Neural progenitor cell (in vitro differentiated cells): Measurements from ENCODE around the gene SP100.

Experiments
- EZH2 ChIP-seq: fragments of 200-600 bp; sonication (generic); IDR thresholded peaks from 2 replicates; pipeline ENCODE4 v1.6.1; 2017; ENCODE audit warnings: antibody characterized with exemption, mild to moderate bottlenecking, moderate library complexity
- EZH2phosphoT487 ChIP-seq: fragments of 200-600 bp; sonication (generic); IDR thresholded peaks from 2 replicates; pipeline ENCODE4 v1.6.1; 2017; ENCODE audit warnings: antibody characterized with exemption
- TF ChIP-seq, protein P1 (sequence below): fragments of 200-600 bp; sonication (generic); IDR thresholded peaks from 2 replicates; pipeline ENCODE4 v1.5.1; 2017; ENCODE audit warnings: antibody characterized with exemption, mild to moderate bottlenecking

DNA sequence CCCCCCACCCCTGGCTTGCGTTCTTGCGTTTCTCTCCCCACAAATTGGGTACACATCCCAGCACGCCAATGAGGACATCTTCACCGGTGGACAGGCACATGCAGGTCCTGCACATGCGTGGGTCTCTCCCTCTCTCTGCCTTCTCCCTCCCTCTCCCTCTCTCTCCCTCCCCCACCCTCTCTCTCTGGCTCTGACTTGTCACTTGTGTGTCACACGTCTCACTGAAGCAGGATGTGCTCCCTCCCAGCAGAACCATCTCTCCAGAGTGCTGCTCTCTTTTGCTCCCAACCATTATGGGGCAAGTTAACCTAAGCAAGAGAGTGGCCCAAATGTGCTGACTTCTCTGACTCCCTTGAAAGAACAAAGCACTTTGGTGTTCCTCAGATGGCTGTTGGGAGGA lies 175.8 kb downstream of the SP100 start:
- TF ChIP-seq, protein P1, sequence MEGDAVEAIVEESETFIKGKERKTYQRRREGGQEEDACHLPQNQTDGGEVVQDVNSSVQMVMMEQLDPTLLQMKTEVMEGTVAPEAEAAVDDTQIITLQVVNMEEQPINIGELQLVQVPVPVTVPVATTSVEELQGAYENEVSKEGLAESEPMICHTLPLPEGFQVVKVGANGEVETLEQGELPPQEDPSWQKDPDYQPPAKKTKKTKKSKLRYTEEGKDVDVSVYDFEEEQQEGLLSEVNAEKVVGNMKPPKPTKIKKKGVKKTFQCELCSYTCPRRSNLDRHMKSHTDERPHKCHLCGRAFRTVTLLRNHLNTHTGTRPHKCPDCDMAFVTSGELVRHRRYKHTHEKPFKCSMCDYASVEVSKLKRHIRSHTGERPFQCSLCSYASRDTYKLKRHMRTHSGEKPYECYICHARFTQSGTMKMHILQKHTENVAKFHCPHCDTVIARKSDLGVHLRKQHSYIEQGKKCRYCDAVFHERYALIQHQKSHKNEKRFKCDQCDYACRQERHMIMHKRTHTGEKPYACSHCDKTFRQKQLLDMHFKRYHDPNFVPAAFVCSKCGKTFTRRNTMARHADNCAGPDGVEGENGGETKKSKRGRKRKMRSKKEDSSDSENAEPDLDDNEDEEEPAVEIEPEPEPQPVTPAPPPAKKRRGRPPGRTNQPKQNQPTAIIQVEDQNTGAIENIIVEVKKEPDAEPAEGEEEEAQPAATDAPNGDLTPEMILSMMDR = no peak
- TF ChIP-seq EZH2 = no peak
- TF ChIP-seq EZH2phosphoT487 = no peak
